ENCODE data around the gene SYVN1. TPM values are rescaled to one million over a fixed set of nuclear protein-coding genes. Genes with fewer than 3 reads are reported as not detected.

SYVN1 gene
- total and polyA plus RNA-seq, 2 donors = 3.6 to 22.7 TPM

GRCh38 chr11:65136515-65137096 is 2.3 kb upstream of the SYVN1 start:
- Histone ChIP-seq H3K4me1 (ENCODE audit: control insufficient read depth in 2 of 2, insufficient read depth in 2 of 2, low read length in 2 of 2) (peaks cover 10 to 31% of the 10 kb centered on the region in 2 donors), H3K36me3 (ENCODE audit: control insufficient read depth in 2 of 2, insufficient read depth in 2 of 2, low read length in 1 of 2) (peaks cover 11 to 13% of the 10 kb centered on the region in 2 donors), H3K9me3 (ENCODE audit: control insufficient read depth in 2 of 2, insufficient read depth in 1 of 2, low read length in 1 of 2) (no peaks in the 10 kb centered on the region), H3K27ac (ENCODE audit: low read depth in 1 of 2, low read length in 1 of 2) (no peak overlapping the region), H3K4me3 (ENCODE audit: low read length in 2 of 2) (no peak overlapping the region), H3K27me3 (ENCODE audit: control insufficient read depth in 2 of 2, insufficient read depth in 1 of 2, low read length in 1 of 2) (no peaks in the 10 kb centered on the region)
- DNase-seq (ENCODE audit: low read depth in 6 of 9, low spot score in 9 of 9) = no peak
- WGBS = 97% methylated on average over 15 of the region's 15 CpGs

- no peaks in the 10 kb centered on the region for H3K27me3 ChIP-seq (ENCODE audit: control insufficient read depth in 2 of 2, insufficient read depth in 1 of 2, low read length in 1 of 2)
- peaks cover 10 to 31% of the 10 kb centered on the region in 2 donors for H3K4me1 ChIP-seq (ENCODE audit: control insufficient read depth in 2 of 2, insufficient read depth in 2 of 2, low read length in 2 of 2)
- no peaks in the 10 kb centered on the region for H3K9me3 ChIP-seq (ENCODE audit: control insufficient read depth in 2 of 2, insufficient read depth in 1 of 2, low read length in 1 of 2)
- H3K36me3 ChIP-seq (ENCODE audit: control insufficient read depth in 2 of 2, insufficient read depth in 2 of 2, low read length in 1 of 2) = peaks cover 20 to 22% of the 10 kb centered on the region in 2 donors
- peak overlapping the region; percentile 79 to 88 for H3K4me3 ChIP-seq (ENCODE audit: low read length in 2 of 2)
- no peak for DNase-seq (ENCODE audit: low read depth in 6 of 9, low spot score in 9 of 9)
- 70% methylated on average over 11 of the region's 11 CpGs for WGBS
- peak overlapping the region; percentile 96 to 97 for H3K27ac ChIP-seq (ENCODE audit: low read depth in 1 of 2, low read length in 1 of 2)
These were observed 1.4 kb upstream of the SYVN1 start for GRCh38 chr11:65135633-65136145.

DNA sequence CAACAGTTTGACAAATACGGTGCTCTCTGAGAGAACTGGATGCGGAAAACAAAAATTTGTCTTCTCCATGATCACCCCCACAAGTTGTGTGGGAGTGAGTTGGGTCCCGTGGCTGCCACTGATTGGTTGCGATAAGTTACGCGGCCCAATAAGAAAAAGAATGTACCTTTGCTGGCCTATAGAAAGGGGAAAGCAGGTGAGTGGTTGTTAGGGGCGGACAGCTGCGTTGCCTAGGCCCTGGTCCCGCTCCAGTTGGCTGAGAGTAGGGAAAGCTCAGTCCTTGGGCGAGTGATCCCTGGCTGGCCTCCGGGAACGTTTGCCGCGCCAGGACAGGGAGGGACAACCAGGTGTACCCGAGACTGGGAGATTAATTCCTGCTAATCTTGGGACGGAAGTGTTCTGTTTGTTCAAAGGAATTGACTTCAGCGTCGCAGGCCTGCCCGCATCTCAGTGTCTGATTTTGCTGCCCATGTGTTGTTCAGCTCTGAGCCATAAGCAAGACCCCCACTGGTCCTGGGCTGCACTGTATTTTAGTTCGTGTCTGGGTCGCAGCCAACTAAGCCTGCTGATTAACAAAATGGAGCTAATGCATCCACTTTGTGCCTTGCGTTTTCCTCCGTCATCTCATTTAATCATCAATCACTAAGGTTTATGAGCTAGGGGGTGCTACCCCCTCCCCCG is 773 bp upstream of the SYVN1 start:
- Histone ChIP-seq H3K27ac (ENCODE audit: low read depth in 1 of 2, low read length in 1 of 2) (peak overlapping the region; percentile 96 to 97), H3K27me3 (ENCODE audit: control insufficient read depth in 2 of 2, insufficient read depth in 1 of 2, low read length in 1 of 2) (no peaks in the 10 kb centered on the region), H3K36me3 (ENCODE audit: control insufficient read depth in 2 of 2, insufficient read depth in 2 of 2, low read length in 1 of 2) (peaks cover 26 to 27% of the 10 kb centered on the region in 2 donors), H3K4me1 (ENCODE audit: control insufficient read depth in 2 of 2, insufficient read depth in 2 of 2, low read length in 2 of 2) (peaks cover 10 to 31% of the 10 kb centered on the region in 2 donors), H3K4me3 (ENCODE audit: low read length in 2 of 2) (peak overlapping the region; percentile 79 to 88), H3K9me3 (ENCODE audit: control insufficient read depth in 2 of 2, insufficient read depth in 1 of 2, low read length in 1 of 2) (no peaks in the 10 kb centered on the region)
- WGBS = 5% methylated on average over 24 of the region's 24 CpGs
- peak in 8 of 9 donors; percentile 79 to 97 (median 90) for DNase-seq (ENCODE audit: low read depth in 6 of 9, low spot score in 9 of 9)

DNA sequence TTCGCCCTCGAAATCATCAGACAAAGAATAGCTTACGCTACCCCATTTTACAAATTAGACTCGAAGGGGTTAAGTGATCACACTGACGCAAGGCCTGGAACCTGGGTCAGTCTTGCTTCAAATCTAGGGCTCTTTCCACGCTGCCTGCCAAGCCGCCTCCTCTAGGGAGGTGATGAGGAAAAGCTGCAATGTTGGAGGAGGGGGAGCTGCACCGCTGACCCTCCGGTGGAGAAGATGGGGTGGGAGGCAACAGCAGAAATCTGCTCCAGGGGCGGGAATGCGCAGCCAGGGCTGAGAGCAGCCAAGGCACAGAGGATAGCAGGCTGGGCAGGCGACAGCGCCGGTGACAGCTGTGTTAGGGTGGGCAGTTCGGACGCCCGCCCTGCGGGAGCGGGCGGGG is 595 bp downstream of the SYVN1 start:
- peak overlapping the region; percentile 39 to 97 for H3K27ac ChIP-seq (ENCODE audit: low read depth in 1 of 2, low read length in 1 of 2)
- H3K4me1 ChIP-seq (ENCODE audit: control insufficient read depth in 2 of 2, insufficient read depth in 2 of 2, low read length in 2 of 2) = peaks cover 10 to 31% of the 10 kb centered on the region in 2 donors
- H3K4me3 ChIP-seq (ENCODE audit: low read length in 2 of 2) = peak overlapping the region; percentile 79 to 88
- no peak for DNase-seq (ENCODE audit: low read depth in 6 of 9, low spot score in 9 of 9)
- peaks cover 39 to 41% of the 10 kb centered on the region in 2 donors for H3K36me3 ChIP-seq (ENCODE audit: control insufficient read depth in 2 of 2, insufficient read depth in 2 of 2, low read length in 1 of 2)
- H3K9me3 ChIP-seq (ENCODE audit: control insufficient read depth in 2 of 2, insufficient read depth in 1 of 2, low read length in 1 of 2) = no peaks in the 10 kb centered on the region
- no peaks in the 10 kb centered on the region for H3K27me3 ChIP-seq (ENCODE audit: control insufficient read depth in 2 of 2, insufficient read depth in 1 of 2, low read length in 1 of 2)
- 3% methylated on average over 20 of the region's 20 CpGs for WGBS

DNA sequence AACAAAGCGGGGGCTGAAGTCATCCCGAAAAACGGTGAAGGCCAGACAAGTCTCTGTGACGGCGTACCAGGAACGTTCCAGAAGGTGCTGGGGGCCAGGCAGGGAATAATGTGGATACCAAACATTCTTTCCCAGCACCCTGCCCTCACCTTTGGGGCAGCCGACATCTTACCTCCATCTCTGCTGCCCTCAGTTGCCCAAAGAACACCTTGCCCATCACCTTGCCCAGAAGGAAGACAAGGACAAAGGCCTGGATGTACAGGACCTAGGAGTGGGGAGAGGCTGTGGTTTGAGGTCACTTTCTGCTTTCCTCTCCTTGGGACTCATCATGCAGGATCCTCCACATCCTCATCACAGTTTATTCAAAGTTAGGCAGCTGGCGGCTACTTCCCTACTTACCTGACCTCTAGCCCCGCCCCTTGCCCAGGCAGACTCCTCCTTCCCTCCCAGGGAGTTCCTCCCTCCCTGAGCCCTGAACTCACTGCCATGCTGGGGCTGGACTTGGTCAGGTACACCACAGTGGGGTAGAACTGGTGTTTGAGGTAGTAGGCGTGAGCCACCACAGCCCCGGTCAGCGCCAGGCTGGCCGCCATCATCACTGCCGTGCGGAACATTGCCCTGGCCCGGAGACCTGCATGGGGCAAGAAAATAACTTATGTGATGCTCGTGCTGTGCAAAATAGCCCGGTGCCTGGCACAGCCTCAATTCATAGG is 1.2 kb downstream of the SYVN1 start:
- 52% methylated on average over 18 of the region's 18 CpGs for WGBS
- Histone ChIP-seq H3K4me3 (ENCODE audit: low read length in 2 of 2) (peak overlapping the region; percentile 79 to 88), H3K4me1 (ENCODE audit: control insufficient read depth in 2 of 2, insufficient read depth in 2 of 2, low read length in 2 of 2) (peaks cover 10 to 31% of the 10 kb centered on the region in 2 donors), H3K27ac (ENCODE audit: low read depth in 1 of 2, low read length in 1 of 2) (no peak overlapping the region), H3K36me3 (ENCODE audit: control insufficient read depth in 2 of 2, insufficient read depth in 2 of 2, low read length in 1 of 2) (peaks cover 45 to 47% of the 10 kb centered on the region in 2 donors), H3K9me3 (ENCODE audit: control insufficient read depth in 2 of 2, insufficient read depth in 1 of 2, low read length in 1 of 2) (no peaks in the 10 kb centered on the region), H3K27me3 (ENCODE audit: control insufficient read depth in 2 of 2, insufficient read depth in 1 of 2, low read length in 1 of 2) (no peaks in the 10 kb centered on the region)
- DNase-seq (ENCODE audit: low read depth in 6 of 9, low spot score in 9 of 9) = peak in 1 of 9 donors; percentile 51

- DNase-seq (ENCODE audit: low read depth in 6 of 9, low spot score in 9 of 9) = no peak
- no peaks in the 10 kb centered on the region for H3K9me3 ChIP-seq (ENCODE audit: control insufficient read depth in 2 of 2, insufficient read depth in 1 of 2, low read length in 1 of 2)
- H3K27me3 ChIP-seq (ENCODE audit: control insufficient read depth in 2 of 2, insufficient read depth in 1 of 2, low read length in 1 of 2) = no peaks in the 10 kb centered on the region
- no peak overlapping the region for H3K27ac ChIP-seq (ENCODE audit: low read depth in 1 of 2, low read length in 1 of 2)
- no peak overlapping the region for H3K4me3 ChIP-seq (ENCODE audit: low read length in 2 of 2)
- peaks cover 52 to 54% of the 10 kb centered on the region in 2 donors for H3K36me3 ChIP-seq (ENCODE audit: control insufficient read depth in 2 of 2, insufficient read depth in 2 of 2, low read length in 1 of 2)
- peaks cover 10 to 31% of the 10 kb centered on the region in 2 donors for H3K4me1 ChIP-seq (ENCODE audit: control insufficient read depth in 2 of 2, insufficient read depth in 2 of 2, low read length in 2 of 2)
- WGBS = 84% methylated on average over 10 of the region's 10 CpGs
These were observed 1.9 kb downstream of the SYVN1 start for GRCh38 chr11:65132238-65132987.

DNA sequence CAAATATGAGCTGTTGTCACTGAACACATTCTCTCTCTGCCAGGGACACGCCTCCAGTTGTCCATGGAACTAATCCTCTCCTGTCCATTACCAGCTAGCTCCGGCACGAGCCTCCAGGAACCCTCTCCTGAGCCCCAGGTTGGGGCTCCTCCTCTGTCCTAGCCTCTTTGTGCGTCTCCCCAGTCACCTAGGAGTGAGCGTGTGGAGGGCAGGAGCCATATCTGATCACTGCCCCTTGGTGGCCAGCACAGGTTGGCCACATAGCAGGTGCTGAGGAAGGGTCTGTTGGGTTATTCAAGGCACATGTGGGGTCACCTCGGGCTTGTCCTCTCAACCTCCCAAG is 2.5 kb downstream of the SYVN1 start:
- no peak for DNase-seq (ENCODE audit: low read depth in 6 of 9, low spot score in 9 of 9)
- Histone ChIP-seq H3K4me1 (ENCODE audit: control insufficient read depth in 2 of 2, insufficient read depth in 2 of 2, low read length in 2 of 2) (peaks cover 10 to 31% of the 10 kb centered on the region in 2 donors), H3K36me3 (ENCODE audit: control insufficient read depth in 2 of 2, insufficient read depth in 2 of 2, low read length in 1 of 2) (peaks cover 58 to 60% of the 10 kb centered on the region in 2 donors), H3K9me3 (ENCODE audit: control insufficient read depth in 2 of 2, insufficient read depth in 1 of 2, low read length in 1 of 2) (no peaks in the 10 kb centered on the region), H3K27me3 (ENCODE audit: control insufficient read depth in 2 of 2, insufficient read depth in 1 of 2, low read length in 1 of 2) (no peaks in the 10 kb centered on the region), H3K27ac (ENCODE audit: low read depth in 1 of 2, low read length in 1 of 2) (no peak overlapping the region), H3K4me3 (ENCODE audit: low read length in 2 of 2) (no peak overlapping the region)
- 90% methylated on average over 6 of the region's 6 CpGs for WGBS

DNA sequence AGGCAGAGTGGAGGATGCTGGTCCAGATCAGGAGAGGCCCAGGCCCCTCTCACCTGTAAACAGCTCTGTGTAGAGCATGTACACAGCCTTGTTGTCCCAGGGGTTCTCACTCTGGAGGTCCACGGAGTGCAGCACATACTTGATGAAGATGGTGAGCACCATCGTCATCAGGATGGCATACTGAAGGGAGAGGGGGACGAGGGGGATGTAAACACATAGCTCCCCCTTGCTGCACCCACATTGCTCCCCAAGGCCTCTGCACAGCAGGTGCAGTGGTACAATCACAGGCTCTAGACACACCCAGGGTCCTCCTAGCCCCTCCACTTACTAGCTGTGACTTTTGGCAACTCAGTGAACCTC is 2.9 kb downstream of the SYVN1 start:
- H3K27me3 ChIP-seq (ENCODE audit: control insufficient read depth in 2 of 2, insufficient read depth in 1 of 2, low read length in 1 of 2) = no peaks in the 10 kb centered on the region
- no peak for DNase-seq (ENCODE audit: low read depth in 6 of 9, low spot score in 9 of 9)
- no peak overlapping the region for H3K4me3 ChIP-seq (ENCODE audit: low read length in 2 of 2)
- peaks cover 10 to 28% of the 10 kb centered on the region in 2 donors for H3K4me1 ChIP-seq (ENCODE audit: control insufficient read depth in 2 of 2, insufficient read depth in 2 of 2, low read length in 2 of 2)
- H3K9me3 ChIP-seq (ENCODE audit: control insufficient read depth in 2 of 2, insufficient read depth in 1 of 2, low read length in 1 of 2) = no peaks in the 10 kb centered on the region
- no peak overlapping the region for H3K27ac ChIP-seq (ENCODE audit: low read depth in 1 of 2, low read length in 1 of 2)
- peaks cover 62 to 64% of the 10 kb centered on the region in 2 donors for H3K36me3 ChIP-seq (ENCODE audit: control insufficient read depth in 2 of 2, insufficient read depth in 2 of 2, low read length in 1 of 2)
- 96% methylated on average over 3 of the region's 3 CpGs for WGBS

All from thymus (tissue), 11 donors.